Neural progenitor cell (in vitro differentiated cells): ENCODE data around the gene APAF1.

Source experiments
- EZH2 ChIP-seq: fragments of 200-600 bp; sonication (generic); IDR thresholded peaks from 2 replicates; pipeline ENCODE4 v1.6.1; 2017; ENCODE audit warnings: antibody characterized with exemption, mild to moderate bottlenecking, moderate library complexity
- EZH2phosphoT487 ChIP-seq: fragments of 200-600 bp; sonication (generic); IDR thresholded peaks from 2 replicates; pipeline ENCODE4 v1.6.1; 2017; ENCODE audit warnings: antibody characterized with exemption
- TF ChIP-seq, protein P1 (sequence below): fragments of 200-600 bp; sonication (generic); IDR thresholded peaks from 2 replicates; pipeline ENCODE4 v1.5.1; 2017; ENCODE audit warnings: antibody characterized with exemption, mild to moderate bottlenecking

DNA sequence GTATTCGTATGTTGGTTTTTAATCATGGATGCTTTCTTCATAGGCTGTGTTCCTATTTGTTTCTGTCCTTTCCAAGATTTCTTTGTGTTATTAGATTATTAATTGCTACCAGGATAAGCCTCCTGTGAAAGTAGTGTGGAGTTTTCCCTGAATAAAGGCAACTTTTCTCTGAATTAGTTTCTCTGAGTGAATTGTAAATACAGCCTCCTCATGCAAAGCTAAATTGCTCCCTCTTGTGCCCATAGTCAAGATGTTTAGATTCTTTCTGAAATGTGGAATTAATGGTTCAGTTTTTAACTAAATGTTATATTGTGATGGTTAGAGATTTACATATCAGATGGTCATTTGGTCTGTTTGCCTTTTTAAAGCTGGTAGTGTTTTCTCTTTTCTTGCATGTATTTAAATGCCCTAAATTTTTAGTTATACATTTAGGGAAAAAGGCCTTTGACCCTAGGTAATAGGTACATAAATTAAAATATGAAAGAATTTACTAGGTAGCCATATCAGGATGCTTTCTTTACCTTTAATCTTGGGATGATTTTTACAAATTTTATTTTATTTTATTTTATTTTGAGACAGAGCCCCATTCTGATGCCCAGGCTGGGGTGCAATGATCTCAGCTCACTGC lies 8.9 kb downstream of the APAF1 start:
- TF ChIP-seq, protein P1, sequence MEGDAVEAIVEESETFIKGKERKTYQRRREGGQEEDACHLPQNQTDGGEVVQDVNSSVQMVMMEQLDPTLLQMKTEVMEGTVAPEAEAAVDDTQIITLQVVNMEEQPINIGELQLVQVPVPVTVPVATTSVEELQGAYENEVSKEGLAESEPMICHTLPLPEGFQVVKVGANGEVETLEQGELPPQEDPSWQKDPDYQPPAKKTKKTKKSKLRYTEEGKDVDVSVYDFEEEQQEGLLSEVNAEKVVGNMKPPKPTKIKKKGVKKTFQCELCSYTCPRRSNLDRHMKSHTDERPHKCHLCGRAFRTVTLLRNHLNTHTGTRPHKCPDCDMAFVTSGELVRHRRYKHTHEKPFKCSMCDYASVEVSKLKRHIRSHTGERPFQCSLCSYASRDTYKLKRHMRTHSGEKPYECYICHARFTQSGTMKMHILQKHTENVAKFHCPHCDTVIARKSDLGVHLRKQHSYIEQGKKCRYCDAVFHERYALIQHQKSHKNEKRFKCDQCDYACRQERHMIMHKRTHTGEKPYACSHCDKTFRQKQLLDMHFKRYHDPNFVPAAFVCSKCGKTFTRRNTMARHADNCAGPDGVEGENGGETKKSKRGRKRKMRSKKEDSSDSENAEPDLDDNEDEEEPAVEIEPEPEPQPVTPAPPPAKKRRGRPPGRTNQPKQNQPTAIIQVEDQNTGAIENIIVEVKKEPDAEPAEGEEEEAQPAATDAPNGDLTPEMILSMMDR: peak; percentile 69
- TF ChIP-seq EZH2: no peak
- TF ChIP-seq EZH2phosphoT487: no peak
